Fibroblast of peridontal ligament (primary cell): ENCODE measurements around the gene GNPTG.
A peak's percentile ranks its signal among the peaks of the same experiment; 100 is the strongest.

Experiments
- DNase-seq: peaks from one replicate; pipeline ENCODE4 v3.0.0-alpha.2; 2010; ENCODE audit errors: extremely low read depth

The GNPTG gene

DNA sequence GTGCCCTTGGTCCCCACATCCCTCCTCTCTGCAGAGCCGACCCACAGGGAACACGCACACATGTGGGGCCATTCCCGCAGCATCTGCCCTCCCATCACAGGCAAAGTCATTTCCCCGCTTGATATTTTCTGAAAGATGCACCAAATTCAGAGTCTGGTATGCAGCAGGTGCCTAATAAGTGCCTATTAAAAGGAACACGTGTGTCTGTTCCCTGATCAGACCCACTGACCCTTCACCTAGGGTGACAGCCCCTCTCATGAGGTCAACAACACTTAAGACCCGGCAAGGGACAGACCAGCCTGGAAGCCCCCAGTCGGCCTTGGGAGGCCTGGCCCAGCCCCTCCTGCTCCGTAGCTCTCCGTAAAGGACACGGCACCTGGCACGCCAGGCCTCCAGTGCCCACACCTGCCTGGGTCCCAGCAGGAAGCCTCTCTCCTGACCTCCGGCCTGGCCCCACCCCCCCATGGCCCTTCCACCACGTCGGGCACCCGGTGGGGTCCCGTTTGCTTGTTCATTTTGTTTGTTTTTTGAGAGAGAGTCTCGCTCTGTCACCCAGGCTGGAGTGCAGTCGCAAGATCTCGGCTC is 42.7 kb downstream of the GNPTG start:
- DNase-seq, result no peak

DNA sequence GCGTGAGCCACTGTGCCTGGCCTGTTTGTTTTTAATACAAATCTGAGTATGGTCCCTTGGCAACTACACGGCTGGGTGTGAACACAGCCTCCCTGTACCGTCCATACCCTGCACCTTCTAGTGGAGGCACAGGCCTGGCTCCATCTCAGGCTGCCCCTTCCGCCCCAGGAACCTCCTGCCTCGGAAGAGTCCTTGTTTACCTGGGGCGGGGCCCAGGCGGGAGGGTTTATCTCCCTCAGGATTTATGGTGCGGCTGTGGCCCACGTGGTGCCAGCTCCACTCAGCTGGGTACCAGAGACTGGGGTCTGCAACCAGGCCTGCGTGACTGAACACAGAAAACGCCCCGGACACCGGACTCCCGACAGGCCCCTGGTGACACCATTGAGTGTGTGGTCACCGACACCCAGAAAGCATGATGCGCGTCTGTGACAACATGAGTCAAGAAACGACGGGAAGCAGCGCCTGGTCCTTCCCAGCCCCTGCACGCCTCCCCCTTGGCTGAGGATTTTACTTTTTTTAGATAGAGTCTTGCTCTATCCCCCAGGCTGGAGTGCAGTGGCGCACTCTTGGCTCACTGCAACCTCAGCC is 43.8 kb downstream of the GNPTG start:
- no peak for DNase-seq

DNA sequence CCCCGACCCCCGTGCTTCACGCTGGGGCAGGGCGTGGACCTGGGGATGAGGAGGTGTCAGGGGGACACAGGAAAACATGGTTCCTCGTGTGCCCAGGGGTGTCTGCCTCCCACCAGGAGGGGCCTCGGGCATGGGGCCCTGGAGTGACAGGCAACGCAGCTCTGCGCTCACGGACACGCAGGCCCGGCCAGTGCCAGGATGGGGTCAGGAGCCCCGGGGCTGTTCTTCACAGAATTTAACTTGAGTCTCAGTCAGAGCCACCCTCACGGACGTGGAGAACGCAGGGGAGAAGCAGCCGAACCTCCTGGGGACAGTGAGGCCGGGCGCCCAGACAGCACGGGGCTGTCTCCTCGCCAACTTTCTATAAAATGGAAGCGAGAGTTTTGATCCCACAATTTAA is 46.0 kb downstream of the GNPTG start:
- DNase-seq, result no peak

DNA sequence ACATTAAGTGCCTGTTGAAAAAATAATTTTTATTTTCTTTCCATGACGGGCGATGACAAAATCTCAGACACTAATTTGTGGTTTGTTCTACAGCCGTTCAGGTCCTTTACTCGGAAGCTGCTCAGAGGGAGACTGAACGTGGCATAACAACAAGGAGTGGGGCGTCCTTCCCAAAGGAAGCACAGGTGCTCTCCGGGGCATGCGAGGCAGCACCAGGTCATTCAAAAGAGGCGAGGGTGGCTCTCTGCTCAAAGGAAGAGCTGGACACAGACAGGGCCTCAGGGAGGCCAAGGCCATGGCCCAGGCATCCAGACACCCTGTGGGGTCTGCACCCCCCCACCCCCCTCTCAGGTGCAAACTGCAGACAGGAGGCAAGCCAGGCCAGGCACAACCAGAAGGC is 46.6 kb downstream of the GNPTG start:
- no peak for DNase-seq

DNA sequence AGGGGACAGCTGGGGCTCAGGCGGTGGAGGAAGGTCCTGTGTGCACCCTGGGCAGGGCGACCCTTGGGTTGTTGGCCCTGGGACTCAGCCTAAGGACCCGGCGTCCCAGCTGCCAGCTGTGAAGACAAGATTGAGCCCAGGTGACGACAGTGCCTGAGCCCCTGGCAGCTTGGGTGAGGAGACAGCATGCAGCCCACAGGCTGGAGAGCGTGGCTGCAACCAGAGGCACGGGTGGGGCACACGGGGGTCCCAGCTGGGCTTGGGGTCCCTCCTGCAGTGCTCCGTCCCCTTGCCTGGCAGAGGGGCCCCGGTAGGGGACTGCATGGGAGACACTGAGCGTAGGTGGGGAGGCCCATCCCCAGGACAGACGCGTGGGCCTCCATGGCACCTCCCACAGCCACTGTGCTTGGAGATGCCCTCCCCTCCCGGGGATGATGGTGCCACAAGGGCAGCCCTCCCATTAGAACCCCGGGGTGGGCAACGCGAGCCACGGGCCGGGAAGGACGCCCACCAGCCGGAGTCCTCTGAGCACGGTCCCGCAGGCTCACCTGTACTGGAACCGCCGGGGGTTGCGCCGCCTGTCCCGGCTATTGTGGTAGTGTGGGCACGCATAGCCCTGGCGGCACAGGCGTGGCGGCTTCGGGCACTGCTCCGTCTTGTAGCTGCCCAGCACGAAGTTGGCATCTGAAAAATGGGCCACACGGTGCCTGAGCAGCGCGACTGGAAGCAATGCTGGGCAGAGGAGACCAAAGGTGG is 47.3 kb downstream of the GNPTG start:
- no peak for DNase-seq

DNA sequence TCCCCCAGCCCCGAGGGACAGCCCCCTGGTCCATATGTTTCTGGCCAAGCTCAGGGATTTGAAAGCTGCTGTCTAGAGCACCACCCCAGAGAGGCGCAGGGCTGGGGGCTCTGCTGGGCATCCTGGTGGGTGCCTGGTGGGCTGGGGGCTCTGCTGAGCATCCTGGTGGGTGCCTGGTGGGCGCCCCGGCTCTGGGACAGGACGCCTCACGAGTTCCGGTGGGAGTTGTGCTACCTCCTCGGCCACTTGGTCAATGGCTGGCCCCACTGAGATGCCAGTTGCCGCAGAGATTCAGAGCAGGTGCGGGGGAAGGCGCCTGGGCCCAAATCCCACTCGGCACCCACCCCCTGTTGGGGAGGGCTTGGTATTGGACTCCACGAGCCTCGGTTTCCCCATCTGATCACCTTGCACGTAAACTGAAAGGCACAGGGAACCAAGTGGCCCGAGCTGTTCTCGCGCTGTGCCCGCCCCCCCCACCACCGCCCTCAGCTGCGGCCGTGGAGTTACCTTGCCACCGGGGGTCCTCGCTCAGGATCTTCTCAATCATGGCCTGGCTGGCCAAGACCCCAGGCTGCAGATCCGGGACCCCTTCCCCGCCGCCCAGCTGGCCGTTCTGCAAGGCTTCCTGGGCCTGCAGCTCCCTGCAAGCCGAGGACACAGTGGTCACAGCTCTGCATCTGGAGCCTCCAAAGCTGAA is 49.5 kb downstream of the GNPTG start:
- DNase-seq, result no peak

DNA sequence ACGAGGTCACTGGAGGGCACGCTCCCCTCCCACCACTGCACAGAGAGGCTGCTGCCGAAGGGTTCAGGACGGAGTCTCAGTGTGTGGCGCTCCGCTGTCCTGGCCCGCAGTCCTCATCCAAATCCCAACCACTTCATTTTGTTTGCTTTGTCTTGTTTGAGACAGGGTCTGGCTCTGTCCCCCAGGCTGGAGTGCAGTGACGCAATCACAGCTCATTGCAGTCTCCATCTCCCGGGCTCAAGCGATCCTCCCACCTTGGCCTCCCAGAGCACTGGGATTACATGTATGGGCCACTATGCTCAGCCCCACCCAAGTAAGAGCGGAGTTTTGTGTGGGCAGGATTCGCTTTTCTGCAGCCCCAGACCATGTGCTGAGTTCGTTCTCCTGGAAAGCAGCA is 50.0 kb downstream of the GNPTG start:
- DNase-seq, result no peak

DNA sequence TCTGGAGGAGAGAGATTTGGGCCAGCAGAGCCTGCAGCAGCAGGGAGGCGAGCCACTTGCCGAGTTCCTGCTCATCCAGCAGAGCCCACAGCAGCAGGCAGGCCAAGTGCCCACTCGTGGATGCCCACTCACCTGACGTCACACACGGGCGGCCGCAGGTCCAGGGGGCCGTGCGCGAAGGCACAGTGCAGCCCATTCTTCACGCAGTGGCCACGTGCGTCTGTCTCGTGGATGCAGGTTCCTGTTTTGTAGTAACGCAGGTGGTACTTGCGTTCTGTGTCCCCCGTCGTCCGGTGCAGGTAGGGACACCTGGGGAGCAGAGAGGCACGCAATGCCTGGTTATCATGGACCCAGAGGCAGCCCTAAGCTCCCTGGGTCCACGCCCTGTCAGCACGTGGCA is 51.3 kb downstream of the GNPTG start:
- DNase-seq, result no peak

DNA sequence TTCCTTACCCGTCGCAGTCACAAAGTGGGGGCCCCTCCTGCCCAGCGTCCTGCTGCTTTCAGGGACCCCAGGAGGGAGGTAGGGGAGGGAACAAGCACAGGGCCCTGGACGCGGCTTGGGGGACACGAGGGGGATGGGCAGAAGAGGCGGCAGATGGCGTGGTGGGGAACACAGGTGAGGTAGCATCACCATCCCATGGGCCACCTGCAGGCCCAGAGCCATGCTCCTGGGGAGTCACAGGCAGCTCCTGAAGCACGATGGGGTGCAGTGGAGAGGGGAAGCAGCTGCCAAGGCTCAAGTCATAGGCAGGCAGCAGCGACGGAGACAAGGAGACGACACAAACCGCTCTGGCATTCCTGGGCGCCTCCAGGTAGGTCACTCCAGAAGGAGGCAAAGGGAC is 52.0 kb downstream of the GNPTG start:
- no peak for DNase-seq

DNA sequence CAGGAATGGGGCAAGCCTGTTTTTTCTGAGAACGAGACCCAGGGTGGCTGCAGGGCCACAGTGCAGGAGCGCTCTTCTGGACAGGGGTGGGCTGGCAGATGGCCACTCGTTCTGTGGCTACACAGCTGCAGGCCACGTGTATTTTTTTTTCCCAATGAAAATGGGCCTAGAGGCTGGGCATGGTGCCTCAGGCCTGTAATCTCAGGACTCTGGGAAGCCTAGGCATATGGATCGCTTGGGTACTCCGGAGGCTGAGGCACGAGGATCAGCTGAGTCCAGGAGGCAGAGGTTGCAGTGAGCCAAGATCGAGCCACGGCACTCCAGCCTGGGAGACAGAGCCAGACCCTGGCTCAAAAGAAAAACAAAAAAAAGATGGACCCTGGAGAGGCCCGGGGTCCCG is 56.0 kb downstream of the GNPTG start:
- peak; percentile 64 for DNase-seq

DNA sequence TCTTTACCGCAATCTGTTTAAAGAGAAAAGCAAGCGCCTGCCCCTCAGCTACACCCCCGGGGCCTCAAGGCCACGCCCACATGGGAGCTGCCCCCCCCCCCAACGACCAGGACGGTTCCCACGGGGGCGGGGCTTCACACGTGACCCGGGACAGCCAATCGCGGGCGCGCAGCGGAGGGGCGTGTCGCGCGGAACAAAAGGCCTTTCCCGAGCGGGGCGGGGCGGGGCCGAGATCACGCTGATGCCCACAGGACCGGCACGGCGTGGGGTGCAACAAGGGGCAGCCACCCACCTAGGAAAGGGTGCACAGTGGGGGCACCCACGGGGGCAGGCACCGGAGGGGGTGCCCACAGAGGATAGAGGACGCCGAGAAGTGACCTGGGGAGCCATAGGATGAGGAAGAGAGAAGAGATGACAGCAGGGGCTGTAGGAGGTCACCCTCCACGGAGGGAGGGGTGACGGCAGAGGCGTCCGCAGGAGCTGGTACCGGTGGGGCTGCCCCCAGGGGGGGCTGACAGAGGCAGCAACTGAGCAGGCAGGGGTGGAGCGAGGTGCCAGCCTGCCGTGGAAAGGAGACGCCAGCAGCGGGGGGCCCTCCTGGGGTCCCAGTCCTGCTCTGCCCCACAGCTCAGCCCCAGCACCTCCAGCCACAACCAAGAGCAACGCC is 56.6 kb downstream of the GNPTG start:
- peak; percentile 80 for DNase-seq

DNA sequence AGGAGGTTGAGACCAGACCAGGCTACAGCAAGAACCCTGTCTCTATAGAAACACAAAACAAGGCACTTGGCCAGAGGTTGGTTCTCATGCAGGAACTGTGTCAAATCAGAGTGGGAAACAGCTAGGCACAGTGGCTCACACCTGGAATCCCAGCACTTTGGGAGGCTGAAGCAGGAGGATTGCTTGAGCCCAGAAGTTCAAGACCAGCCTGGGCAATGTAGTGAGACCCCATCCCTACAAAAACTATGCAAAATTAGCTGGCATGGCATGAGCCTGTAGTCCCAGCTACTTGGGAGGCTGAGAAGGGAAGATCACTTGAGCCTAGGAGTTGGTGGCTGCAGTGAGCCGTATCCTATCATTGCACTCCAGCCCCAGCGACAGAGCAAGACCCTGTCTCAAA is 61.1 kb downstream of the GNPTG start:
- DNase-seq, result no peak
